Tibial artery (tissue), 4 donors: ENCODE results near the gene NANOS1.
"Not testable (repeated sequence)": the region's sequence is repeated elsewhere in the genome, so short reads cannot be mapped to it uniquely, and the experiment has no call there.

ENCODE experiments used
- DNase-seq, 2 donors: peaks; one replicate each; pipeline ENCODE4 v3.0.0-alpha.2; 2019
- H3K27ac ChIP-seq, 2 donors: fragments of 200-600 bp; sonication (generic) in 1 of 2; 1 replicate in 1 of 2; 2 replicates in 1 of 2; pipeline ENCODE4 v1.5.1; 2018 to 2019; ENCODE audit warnings: mild to moderate bottlenecking in 1 of 2
- H3K27me3 ChIP-seq, 2 donors: fragments of 200-600 bp; sonication (generic) in 1 of 2; one replicate each; pipeline versions ENCODE4 v1.5.1 to v1.6.0; 2016 to 2019
- H3K36me3 ChIP-seq, 3 donors: fragments of 200-600 bp; sonication (generic) in 2 of 3; one replicate each; pipeline ENCODE4 v1.5.1; 2016 to 2019; ENCODE audit warnings: mild to moderate bottlenecking in 2 of 3
- H3K4me1 ChIP-seq, 4 donors: fragments of 200-600 bp; sonication (generic) in 2 of 4; 1 replicate in 3 of 4; 2 replicates in 1 of 4; pipeline ENCODE4 v1.5.1; 2016 to 2019
- H3K4me3 ChIP-seq, 2 donors: fragments of 200-600 bp; sonication (generic) in 1 of 2; 1 replicate in 1 of 2; 2 replicates in 1 of 2; pipeline ENCODE4 v1.5.1; 2018 to 2019; ENCODE audit warnings: mild to moderate bottlenecking in 2 of 2
- H3K9me3 ChIP-seq, 3 donors: fragments of 200-600 bp; sonication (generic) in 1 of 3; one replicate each; pipeline ENCODE4 v1.5.1; 2016 to 2019
- CTCF ChIP-seq, 2 experiments: fragments of 200-600 bp in 1 of 2; fragments of 450-650 bp in 1 of 2; IDR thresholded peaks; one replicate each; pipeline ENCODE4 v1.5.1; 2017 to 2019; ENCODE audit warnings: antibody characterized with exemption in 2 of 2, mild to moderate bottlenecking in 1 of 2, moderate library complexity in 1 of 2
- intact Hi-C: fragments of 100-400 bp; cut with DNase I; formaldehyde crosslinking; loops from one replicate; pipeline ENCODE4 v1.15.0; 2023; ENCODE audit warnings: low total_unique reads

NANOS1 gene

DNA sequence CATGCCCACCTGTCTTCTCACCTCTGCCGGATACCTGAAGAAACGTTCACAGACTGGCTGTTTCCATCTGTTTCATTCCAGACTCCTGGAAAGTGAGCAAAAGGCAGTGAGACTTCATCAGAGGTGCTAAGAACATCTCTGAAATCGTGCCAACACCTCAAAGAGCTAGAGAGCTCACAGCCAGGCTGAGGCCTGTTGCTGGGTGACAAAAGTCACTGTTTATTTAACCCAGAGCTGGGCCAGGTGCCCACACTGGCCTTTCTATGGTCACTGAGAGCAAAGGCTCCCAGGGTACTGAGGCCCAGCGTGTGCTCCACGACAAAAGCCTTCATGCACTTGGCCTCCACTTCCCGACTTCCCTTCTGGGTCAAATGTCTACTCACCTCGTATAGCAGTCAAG lies 3.7 kb upstream of the NANOS1 start:
- intact Hi-C loops: no loop called here
- DNase-seq: peak in 1 of 2 donors; percentile 68

GRCh38 chr10:119026301-119027110 lies 3.0 kb upstream of the NANOS1 start:
- no peaks in the 10 kb centered on the region for H3K9me3 ChIP-seq
- no peak for TF ChIP-seq CTCF (IDR thresholded peaks at IDR 0.05)
- H3K36me3 ChIP-seq: no peaks in the 10 kb centered on the region
- no peaks in the 10 kb centered on the region for H3K27me3 ChIP-seq
- peak in 1 of 2 donors; percentile 63 for DNase-seq
- no peak overlapping the region for H3K4me3 ChIP-seq
- intact Hi-C loops: no loop called here
- H3K4me1 ChIP-seq: peaks cover 0 to 61% (median 46%) of the 10 kb centered on the region in 4 donors
- peak overlapping the region; percentile 67 to 74 for H3K27ac ChIP-seq

More for the DNA sequence above, 3.7 kb upstream of the NANOS1 start:
- no peak for TF ChIP-seq CTCF (IDR thresholded peaks at IDR 0.05)
- H3K9me3 ChIP-seq: no peaks in the 10 kb centered on the region
- H3K36me3 ChIP-seq: no peaks in the 10 kb centered on the region
- H3K27ac ChIP-seq: peak overlapping the region; percentile 67 to 74
- H3K4me3 ChIP-seq: no peak overlapping the region
- no peaks in the 10 kb centered on the region for H3K27me3 ChIP-seq
- peaks cover 0 to 57% (median 46%) of the 10 kb centered on the region in 4 donors for H3K4me1 ChIP-seq

DNA sequence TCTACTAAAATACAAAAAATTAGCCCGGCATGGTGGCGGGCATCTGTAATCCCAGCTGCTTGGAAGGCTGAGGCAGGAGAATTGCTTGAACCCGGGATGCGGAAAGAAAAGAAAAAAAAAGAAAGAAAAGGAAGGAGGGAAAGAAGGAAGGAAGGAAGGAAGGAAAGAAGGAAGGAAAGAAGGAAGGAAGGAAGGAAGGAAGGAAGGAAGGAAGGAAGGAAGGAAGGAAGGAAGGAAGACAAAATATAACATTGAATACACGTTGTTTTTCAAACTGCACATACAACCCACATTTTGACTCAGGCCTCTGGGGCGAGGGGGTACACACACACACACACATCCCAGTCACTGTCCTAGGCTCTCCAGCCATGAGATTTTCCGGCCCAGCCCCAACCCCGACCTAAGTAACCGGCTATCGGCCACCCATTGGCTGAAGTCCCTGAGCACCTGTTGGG lies 1.0 kb upstream of the NANOS1 start:
- Histone ChIP-seq H3K4me1 (peaks cover 0 to 51% (median 37%) of the 10 kb centered on the region in 4 donors), H3K4me3 (peak overlapping the region; percentile 57 to 78), H3K36me3 (peaks cover 8 to 14% (median 8%) of the 10 kb centered on the region in 3 donors), H3K27ac (peak overlapping the region; percentile 47 to 50)
- intact Hi-C loops, DNase-seq, H3K27me3 ChIP-seq, H3K9me3 ChIP-seq: not testable (repeated sequence)

- TF ChIP-seq CTCF (IDR thresholded peaks at IDR 0.05): peak; percentile 16 to 25
- DNase-seq: peak; percentile 79 to 88
- intact Hi-C loops: no loop called here
- H3K27me3 ChIP-seq: no peaks in the 10 kb centered on the region
- H3K4me1 ChIP-seq: peaks cover 0 to 46% (median 34%) of the 10 kb centered on the region in 4 donors
- H3K36me3 ChIP-seq: peaks cover 13 to 18% (median 14%) of the 10 kb centered on the region in 3 donors
- no peaks in the 10 kb centered on the region for H3K9me3 ChIP-seq
- H3K27ac ChIP-seq: peak overlapping the region; percentile 47 to 50
- peak overlapping the region; percentile 57 to 78 for H3K4me3 ChIP-seq
Observed at GRCh38 chr10:119028900-119029612, 458 bp upstream of the NANOS1 start.

DNA sequence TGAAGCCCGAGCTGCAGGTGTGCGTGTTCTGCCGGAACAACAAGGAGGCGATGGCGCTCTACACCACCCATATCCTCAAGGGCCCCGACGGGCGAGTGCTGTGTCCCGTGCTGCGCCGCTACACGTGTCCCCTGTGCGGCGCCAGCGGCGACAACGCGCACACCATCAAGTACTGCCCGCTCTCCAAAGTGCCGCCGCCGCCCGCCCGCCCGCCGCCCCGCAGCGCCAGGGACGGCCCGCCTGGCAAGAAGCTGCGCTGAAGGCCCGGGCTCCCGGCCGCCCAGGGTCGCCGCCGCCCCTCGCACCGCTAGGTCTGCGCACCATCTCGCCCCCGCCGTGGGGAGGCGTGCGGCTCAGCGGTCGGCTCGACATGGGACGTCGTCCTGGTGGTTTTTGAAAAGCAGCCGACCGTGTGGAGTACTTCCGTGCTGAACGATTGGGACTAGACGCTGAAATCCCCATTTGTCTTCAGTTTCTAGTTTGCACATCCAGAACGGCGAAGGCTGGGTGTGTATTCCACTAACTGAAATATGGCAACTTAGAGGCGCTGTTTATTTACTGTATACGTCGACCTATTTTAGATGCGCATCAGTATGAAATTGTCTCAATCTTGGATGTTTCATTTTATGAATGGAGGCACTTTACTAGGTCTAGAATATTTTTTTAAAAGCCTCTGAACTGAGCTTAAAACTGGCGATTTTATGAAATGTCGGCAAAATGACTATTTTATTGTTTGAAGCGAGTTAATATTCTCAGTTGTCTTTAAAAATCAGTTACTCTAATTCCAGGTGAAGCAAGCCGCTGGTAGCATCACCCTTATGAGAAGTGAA lies 1.1 kb downstream of the NANOS1 start:
- no peak for TF ChIP-seq CTCF (IDR thresholded peaks at IDR 0.05)
- intact Hi-C loops: no loop called here
- Histone ChIP-seq H3K4me3 (peak overlapping the region; percentile 57 to 78), H3K27ac (no peak overlapping the region), H3K36me3 (peaks cover 20 to 30% (median 23%) of the 10 kb centered on the region in 3 donors), H3K4me1 (peaks cover 0 to 35% (median 24%) of the 10 kb centered on the region in 4 donors), H3K27me3 (no peaks in the 10 kb centered on the region), H3K9me3 (no peaks in the 10 kb centered on the region)
- DNase-seq: peak in 1 of 2 donors; percentile 68
